ENCODE data around the gene SUMO1.

Gene SUMO1

DNA sequence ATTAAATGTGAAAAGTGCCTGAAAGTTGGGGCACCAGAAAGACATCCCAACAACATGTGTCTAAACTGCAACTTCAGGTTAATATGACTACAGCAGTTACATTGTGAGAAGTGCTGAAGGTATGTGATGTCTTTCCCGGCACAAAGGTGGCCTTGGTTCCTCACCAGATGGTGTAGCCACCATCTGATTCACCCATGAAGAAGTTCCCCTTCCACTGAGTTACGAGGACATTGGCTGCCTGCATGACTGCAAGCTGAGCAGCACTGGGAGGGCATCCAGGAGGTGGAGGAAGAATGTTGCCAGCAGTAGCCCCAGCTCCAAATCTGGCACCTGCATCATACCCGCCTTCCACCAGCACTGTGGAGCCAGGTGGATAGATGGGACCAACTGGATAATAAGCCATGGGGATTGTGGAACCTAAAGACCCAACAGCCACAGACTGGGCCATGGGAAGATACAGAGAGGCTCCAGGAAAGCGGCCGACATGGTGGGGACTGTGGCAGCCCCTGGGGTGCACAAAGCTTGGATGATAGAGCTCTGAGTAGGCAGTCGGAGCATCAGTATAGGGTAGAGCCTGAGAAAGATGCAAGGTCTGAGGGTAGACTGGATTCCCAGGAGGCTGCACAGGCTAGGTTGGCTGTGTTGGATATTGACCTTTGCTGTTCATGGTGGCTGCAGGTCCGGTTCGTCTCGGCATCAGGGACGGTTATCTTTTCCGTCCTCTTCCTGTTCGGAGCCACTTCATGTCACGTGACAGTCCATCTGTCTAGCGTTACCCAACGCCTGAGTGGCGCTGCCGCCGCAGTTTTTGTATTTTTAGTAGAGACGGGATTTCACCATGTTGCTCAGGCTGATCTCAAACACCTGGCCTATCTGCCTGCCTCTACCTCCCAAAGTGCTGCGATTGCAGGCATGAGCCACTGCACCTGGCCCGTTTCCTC, 36.9 kb downstream of the SUMO1 start:
- no peak for DNase-seq (ENCODE audit: extremely low read depth in 1 of 2, low read depth in 1 of 2)

DNA sequence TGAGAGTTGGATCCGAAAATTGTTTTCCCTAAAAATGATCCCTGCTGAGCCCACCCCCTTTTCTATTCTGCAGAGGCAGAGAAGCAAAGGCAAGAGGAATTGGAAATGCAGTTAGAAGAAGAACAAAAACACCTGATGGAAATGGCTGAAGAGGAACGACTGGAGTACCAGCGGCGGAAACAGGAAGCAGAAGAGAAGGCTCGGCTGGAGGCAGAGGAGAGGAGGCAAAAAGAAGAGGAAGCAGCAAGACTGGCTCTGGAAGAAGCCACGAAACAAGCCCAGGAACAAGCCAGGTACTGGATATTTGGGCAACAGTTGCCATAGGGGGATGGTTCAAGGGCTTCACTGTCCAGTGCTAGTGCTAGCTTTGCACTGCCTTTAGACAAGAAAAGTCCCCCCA, 41.7 kb downstream of the SUMO1 start:
- DNase-seq (ENCODE audit: extremely low read depth in 1 of 2, low read depth in 1 of 2) = no peak

DNA sequence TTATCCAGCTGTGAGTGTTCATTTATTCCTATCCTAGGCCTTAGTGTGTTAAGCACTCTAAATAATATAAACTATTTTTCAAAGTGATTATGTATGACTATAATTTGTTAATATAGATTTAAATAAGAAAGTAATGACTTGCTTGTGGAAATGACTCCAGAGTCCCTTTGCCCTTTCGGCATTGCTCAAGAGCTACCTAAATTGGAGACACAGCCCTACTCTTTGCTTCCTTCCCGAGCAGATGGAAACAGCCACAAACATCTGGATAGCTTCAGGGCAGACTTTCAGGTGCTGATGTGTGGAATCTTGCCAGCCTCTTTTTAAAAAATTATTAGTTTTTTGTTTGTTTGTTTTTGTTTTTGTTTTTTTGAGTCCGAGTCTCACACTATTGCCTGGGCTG, 44.0 kb downstream of the SUMO1 start:
- no peak for DNase-seq (ENCODE audit: extremely low read depth in 1 of 2, low read depth in 1 of 2)

DNA sequence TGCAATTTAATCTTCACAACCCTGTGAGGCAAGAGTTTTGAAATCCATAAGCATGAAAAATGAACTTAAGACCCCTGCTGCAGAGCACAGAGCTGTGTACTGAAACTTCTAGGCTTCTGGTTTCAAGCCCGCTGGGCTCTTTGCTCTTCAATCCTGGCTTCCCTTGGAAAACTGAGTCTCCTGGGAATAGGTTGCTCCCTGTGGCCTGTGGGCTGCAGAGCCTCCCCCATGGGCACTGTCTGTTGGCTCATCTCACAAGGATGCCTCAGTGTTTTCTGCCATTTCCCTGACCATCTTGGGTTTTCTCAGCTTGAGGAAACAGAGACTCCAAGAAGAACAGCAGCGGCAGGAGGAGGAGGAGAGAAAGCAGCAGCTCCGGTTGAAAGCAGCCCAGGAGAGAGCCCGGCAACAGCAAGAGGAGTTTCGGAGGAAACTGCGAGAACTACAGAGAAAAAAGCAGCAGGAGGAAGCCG, 44.5 kb downstream of the SUMO1 start:
- no peak for DNase-seq (ENCODE audit: extremely low read depth in 1 of 2, low read depth in 1 of 2)

DNA sequence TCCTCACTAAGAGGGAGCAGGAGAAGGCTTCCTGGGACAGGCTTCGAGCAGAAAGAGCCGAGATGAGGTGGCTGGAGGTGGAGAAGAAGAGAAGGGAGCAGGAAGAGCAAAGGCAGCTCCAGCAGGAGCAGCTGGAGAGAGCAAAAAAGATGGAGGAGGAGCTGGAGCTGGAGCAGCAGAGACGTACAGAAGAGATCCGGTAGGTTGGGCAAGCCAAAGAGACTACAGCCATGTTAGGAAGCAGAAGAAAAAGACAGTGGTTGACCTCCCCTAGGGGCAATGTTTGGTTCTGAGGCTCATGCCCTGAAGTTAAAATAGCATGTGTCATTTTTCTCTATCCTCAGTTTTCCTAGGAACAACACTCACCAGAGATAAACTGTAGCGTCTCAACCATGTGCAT, 45.1 kb downstream of the SUMO1 start:
- no peak for DNase-seq (ENCODE audit: extremely low read depth in 1 of 2, low read depth in 1 of 2)

DNA sequence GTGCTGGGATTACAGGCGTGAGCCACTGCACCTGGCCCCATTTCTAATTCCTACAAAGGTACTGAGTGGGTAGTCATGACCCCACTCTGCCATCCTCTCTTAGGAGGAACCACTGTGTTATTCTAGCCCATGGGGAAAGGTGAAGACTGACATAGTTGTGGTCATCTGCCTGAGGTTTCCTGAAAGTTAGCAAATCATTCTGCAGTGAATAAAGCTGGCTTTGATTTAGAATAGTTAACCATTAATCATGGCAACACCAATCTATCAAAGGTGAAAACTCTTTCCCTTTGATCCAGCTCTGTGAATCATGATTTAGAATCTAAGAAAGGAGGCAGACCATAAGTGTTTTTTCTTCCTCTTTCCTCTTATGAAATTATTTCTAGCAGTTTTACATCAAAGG, 50.8 kb downstream of the SUMO1 start:
- DNase-seq (ENCODE audit: extremely low read depth in 1 of 2, low read depth in 1 of 2) = no peak

DNA sequence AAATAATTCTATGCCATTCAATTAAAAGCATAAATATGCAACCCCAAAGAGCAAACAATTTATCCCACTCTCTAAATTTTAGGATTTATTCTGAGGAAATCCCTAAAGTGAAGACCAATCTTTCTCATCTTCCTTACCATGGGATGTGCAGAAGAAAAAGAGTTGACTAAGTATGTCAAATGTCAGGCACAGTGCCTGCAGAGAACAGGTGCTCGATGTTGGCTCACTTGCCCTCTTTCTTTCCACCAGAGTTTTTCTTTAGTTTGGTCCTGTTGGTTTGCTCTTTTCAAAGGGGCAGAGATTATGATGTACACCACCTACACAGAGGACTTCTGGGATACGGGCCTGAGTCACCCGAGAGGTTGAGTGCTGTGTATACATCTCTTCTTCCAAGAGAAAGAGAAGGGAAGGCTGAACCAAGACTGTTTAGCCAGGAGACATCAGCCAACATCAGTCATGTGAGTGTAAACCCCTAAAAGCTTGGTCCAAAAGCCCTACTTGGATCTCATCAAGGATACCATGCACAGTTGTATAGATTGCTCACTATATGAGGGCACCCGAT, 51.7 kb downstream of the SUMO1 start:
- DNase-seq (ENCODE audit: extremely low read depth in 1 of 2, low read depth in 1 of 2) = no peak

DNA sequence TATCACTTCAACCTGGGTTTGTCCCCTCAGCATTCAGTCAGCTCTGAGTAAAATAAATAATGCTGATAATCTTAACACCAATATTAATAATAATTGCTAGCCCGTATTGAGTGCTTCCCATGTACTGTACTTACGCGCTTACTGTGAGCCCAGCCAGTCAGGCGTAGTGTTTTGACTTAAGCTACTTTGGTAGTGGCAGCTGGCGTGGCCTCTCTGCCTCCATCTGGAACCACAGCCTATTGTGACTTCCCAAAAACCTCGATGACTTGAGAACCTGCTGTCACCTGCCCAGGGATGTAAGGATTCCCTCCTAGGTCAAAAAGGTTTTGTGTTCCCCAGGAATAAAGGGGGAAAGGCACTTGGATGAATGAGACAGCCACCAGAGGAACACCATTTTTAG, 53.2 kb downstream of the SUMO1 start:
- DNase-seq (ENCODE audit: extremely low read depth in 1 of 2, low read depth in 1 of 2) = no peak

DNA sequence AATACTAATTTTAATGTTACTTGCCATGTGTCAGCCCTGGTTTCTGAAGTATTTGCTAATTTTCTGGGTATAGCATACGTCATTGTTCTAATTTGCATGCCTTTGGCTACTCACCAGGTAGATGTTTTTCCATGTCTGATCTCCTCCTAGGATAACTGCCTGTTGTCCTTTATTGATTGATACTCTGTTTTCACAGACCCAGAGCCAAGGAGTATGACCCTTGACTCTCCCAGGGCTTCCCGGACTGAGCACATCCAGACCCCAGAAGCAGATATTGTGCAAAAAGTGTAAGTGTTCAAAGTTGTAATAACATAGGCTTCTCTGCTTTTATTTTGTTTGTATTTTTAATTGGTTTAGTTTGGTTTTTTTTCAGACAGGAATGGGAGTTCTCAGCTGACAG, 53.8 kb downstream of the SUMO1 start:
- no peak for DNase-seq (ENCODE audit: extremely low read depth in 1 of 2, low read depth in 1 of 2)

DNA sequence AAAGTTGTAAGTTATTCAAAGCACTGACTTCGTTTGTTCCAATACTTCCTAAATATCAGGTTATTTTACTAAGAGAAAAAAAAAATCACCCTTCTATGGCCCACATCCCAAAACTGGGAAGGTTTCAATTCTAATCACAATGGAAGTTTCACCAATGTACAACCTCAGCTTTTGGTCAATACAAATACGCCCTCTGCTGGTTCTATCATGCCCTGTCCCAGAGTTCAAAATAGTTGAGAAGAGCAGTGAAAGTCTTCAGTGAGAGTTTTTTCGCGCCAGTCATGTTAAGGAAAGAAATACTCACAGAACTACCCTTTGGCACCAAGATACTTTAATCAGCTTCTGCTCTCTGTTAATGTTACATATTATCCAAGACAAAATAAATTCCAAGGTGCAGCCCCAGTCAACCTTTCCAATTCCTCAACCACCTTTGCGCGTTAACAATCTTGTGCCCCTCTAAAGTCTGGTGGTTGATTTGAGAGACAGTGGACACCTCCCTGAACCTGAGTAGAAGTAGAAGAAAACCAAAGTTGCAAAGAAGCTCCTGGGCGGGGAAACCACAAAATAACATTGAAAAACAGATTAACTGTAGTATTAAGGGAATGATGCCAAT, 59.9 kb downstream of the SUMO1 start:
- no peak for DNase-seq (ENCODE audit: extremely low read depth in 1 of 2, low read depth in 1 of 2)

DNA sequence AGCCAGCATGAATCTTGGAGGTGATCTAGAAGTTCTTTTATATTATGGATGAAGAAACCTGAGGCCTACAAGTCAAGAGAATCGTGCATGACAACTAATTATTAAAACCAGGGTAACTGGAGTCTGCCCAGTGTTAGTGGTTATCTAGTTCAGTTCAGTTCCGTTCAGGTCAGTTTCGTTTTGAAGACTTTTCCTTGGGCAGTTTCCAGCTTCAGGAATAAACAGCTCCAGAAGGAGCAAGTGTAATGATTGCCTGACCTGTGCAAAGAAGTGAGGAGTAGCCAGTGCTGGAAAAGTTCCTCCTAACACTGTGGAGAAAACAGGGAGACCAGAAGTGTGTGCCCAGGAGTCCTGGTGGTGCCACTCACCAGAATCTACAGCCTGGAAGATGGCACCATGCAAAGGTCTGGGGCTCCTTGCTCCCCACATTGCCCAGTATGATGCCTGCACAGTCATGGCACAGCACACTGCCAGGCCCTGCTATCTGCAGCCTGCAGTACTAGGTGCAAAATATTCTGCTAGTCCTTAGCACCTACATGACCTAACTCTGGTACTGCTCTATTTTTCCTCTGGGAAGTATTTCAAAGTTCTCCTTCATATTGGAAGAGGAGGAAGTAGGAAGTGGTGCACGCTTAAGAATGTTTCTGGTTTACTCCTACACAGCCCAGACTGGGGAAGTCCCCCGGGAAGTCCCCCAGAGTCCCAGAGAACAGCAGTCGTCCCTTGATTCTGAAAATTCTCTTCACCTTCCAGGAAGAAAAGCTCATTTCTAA, 65.8 kb downstream of the SUMO1 start:
- peak in 1 of 2 donors; percentile 22 for DNase-seq (ENCODE audit: extremely low read depth in 1 of 2, low read depth in 1 of 2)

DNA sequence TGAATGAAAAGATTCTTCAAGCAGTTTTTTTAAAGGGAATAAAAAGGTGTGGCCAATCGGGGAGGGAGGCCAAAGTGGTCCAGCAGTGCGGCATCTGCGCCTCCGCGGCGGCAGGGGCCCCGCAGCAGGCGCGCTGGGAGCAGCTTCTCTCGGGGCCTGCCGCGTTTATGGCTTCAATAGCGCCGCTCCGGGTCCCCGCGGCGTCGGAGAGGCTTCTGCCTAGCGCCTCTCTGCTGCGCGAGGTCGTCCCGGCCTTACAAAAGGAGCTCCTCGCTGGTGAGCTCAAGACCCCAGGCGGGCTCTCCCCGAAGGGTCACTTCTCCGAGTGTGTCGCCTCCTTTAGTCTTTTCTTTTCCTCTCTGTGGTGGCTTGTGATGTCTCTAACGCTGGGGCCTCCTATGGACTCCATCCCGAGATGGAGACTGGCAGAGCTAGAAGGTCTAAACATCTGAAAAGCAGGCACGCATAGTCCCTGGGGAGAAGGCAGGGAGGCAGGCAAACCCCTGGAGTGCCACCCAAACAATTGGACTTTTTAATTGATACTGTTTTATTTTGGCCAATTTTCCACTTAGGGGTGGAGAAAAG, 67.1 kb downstream of the SUMO1 start:
- no peak for DNase-seq (ENCODE audit: extremely low read depth in 1 of 2, low read depth in 1 of 2)

DNA sequence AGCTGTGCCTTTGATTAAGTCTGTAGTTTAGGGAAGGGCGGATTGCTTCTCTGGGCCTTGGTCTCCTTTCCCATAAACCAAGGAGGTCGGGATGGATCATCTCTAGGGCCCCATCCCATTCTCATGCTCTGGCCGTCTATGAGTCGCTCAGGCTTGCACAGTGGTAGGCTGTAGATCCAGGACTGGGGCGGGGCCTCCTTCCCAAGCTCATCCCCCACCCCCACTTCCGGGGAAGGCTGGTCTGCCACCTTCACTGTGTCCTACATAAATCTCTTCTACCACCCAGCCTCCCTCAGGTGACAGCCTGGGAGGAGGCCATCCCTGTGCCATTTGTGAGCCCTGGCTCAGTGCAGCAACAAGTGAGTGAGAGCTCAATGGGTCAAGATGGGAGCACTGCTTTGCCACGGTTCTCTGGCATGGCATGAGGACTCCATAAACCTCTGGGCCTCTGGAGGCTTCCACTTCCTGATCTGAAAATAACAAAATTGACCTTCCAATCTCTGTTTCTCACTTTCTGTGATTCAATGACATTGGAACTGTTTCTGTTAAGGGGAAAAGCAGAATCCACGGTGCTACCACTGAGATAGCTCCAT, 68.5 kb downstream of the SUMO1 start:
- DNase-seq (ENCODE audit: extremely low read depth in 1 of 2, low read depth in 1 of 2) = no peak

DNA sequence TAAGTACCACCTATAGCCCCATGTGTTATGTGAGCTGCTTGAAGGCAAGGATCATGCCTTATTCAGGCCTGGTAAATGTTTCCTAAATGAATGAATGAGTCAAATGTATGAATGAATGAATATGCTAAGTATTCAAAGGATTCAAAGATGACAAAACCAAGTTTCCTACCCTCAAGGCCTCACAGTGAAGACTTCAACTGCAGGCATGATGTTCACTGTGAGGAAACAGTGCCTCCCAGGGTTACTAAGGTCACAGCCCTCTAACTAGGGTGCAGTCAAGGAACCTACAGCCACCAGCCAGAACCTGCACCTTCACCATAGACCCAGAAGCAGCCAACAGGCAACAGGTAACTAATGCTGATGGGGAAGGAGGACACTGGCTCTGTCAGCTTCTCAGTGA, 69.3 kb downstream of the SUMO1 start:
- DNase-seq (ENCODE audit: extremely low read depth in 1 of 2, low read depth in 1 of 2) = no peak

DNA sequence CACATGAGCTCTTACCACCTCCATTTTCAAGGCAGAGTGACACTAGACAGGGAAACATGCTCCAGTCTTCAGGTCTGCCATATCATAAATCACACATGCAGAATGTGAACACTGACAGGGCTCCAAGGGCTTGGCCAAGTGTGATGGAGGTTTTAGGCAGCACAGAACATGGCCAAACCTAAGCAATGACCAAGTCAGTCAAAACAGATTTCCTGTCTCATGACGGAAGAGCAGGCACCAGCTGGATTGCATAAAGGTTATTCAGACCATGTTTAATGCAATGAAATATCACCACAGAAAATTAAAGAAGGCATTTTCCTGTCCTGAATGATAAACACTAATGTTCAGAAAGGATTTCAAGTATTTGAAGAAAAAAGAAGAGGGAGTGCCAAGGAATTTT, 72.5 kb downstream of the SUMO1 start:
- DNase-seq (ENCODE audit: extremely low read depth in 1 of 2, low read depth in 1 of 2) = no peak

DNA sequence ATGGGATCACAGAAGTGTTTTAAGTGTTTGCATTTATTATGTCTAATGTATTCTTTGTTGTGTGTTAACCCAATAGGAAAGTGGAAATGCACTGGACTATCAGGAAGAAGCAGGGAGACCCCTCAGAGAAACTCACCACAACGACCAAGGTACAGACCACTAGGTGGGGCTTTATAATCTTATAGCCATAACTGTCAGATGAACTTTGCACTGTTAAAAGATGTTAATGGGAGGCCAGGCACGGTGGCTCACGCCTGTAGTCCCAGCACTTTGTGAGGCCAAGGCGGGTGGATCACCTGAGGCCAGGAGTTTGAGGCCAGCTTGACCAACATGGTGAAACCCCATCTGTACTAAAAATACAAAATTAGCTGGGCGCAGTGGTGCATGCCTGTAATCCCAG, 73.2 kb downstream of the SUMO1 start:
- no peak for DNase-seq (ENCODE audit: extremely low read depth in 1 of 2, low read depth in 1 of 2)

DNA sequence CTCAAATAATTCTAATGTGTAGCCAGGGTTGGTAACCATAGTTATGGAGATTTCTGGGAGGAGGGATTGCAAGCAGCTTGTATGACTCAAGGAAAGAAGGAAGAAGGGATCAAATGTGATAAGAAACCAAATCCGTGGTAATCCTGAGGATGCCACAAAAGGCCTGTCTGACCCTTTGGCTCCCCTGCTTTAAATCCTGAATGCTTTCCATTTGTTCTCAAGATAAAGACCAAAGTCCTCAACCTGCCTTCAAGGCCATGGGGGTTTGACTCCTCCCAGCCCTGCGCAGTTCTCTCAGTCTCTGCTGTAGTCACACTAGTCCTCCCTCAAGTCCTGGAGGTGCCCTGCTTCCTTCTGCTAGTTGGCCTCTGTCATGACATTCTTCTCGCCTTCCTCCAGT, 74.0 kb downstream of the SUMO1 start:
- no peak for DNase-seq (ENCODE audit: extremely low read depth in 1 of 2, low read depth in 1 of 2)

DNA sequence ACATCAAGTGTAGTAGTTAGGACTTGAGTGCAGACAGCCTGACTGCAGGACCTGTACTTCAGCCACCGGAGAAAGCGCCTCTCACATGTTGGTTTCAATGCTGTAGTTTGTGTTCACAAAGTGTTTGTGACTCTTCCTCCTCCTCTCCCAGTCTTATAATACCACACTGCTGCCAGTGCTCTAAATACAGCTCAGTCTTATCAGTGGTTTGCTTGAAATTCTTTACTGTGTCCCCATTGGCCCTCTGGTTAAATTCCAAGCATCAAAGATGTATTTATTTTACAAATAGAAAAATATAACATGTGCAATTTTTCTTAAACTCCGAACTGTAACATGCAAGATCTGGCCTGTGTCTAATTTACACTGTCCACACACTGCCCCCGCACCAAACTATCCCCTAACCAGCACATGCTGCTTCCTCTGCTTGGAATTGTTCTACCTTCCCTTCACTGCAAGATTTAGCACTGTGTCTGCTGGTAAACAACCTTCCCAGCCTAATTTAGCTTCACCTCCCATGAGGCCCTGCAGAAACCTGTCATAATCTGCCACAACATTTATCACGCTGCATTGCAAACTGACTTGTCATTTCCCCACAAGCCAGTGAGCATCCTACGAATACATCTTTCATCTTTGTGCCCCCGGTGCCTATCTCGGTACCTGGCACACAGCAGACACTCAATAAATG, 77.1 kb downstream of the SUMO1 start:
- no peak for DNase-seq (ENCODE audit: extremely low read depth in 1 of 2, low read depth in 1 of 2)

DNA sequence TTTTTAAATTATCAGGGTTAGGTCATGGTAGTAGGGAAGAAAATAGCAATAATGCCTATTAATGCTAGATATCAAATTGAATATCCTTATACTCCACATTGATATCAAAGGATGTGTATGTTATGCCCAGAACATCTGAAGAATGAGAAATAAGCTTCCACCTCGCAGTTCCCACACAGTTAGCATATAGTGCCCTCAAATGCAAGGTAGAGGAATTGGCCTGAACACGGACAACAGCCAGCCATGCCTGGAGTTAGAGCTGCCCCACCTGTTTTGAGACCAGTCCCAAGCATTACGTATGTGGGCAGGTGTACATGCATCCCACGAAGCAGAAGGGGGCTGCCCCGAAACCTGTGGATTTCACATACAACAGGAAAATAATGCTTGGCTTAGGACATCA, 79.6 kb downstream of the SUMO1 start:
- no peak for DNase-seq (ENCODE audit: extremely low read depth in 1 of 2, low read depth in 1 of 2)

Data from stimulated activated CD8-positive, alpha-beta memory T cell treated with anti-CD3 and anti-CD28 coated beads, Interleukin-7, amount 100 ng/mL, for 48 hours (primary cell).